ENCODE measurements around the gene SCN8A.
A peak's percentile ranks its signal among the peaks of the same experiment; 100 is the strongest.

The SCN8A gene

DNA sequence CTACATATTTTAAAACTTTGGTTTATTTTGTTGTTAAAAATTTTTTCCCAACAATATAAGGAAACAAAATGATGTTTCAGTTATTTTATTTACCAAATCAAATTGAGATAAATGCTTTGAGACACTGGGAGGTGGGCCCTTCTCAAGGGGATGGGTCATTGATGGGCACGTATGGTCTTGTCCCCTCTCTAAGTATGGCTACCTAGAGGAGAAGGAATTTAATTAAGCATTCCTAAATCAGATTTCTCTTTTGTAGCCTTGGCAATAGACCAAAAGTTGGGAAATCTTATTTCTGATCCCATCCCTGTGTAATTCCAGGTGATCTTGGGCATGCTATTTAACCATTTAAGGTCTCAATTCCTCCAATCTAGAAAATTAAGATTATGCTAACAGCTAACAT lies 79.0 kb downstream of the SCN8A start:
- DNase-seq (ENCODE audit: low read depth): no peak

DNA sequence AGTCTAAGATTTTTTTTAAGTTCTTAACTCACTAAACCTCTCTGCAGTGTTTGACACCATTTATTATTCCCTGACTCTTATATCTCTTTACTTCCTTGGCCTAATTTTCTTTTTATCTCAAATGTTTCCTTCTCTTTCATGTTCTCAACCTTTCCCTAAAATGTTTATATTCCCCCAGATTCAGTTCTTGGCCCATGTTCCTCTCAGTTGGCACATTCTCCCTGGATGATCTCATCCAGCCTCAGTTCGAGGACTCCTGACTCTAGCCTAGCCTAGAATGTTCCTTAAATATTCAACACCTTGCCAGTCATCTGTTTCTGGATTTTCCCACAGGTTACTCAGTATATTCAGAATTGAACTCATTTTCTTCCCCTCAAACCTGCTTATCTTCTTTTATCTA lies 81.3 kb downstream of the SCN8A start:
- DNase-seq (ENCODE audit: low read depth): no peak

DNA sequence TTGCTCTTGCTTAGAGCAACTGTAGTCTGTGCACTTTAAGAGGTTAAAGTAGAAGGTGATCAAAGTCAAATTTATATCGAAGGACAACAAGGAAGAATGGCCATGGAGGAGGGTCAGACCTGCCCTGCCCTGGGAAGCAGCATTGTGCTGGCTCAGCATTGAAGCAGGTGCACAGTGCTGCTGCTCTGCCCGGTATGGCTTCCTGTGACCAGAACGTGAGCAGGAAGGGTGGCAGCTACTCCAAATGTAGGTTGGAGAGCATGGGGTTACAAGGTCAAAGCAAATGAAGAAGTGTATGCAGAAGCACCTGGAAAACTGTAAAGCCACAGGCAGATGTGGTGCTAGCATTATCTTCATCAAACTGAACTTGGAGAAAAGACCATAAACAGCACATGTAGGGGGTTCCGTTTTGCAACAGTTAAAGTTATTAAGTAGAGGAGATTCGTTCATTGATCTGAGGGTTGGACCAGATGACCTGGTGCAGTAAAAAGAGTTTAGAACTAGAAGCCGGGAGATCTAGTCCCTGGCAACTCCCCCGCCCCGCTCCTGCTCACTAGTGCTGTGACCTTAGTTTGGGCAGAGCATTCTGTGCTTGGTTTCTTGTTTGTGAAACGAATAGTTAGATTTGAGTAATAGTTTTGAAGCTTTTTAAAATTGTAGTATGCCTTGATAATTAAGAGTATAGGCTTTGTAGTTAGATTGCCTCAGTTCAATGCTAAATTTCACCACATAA lies 84.2 kb downstream of the SCN8A start:
- DNase-seq (ENCODE audit: low read depth): no peak

DNA sequence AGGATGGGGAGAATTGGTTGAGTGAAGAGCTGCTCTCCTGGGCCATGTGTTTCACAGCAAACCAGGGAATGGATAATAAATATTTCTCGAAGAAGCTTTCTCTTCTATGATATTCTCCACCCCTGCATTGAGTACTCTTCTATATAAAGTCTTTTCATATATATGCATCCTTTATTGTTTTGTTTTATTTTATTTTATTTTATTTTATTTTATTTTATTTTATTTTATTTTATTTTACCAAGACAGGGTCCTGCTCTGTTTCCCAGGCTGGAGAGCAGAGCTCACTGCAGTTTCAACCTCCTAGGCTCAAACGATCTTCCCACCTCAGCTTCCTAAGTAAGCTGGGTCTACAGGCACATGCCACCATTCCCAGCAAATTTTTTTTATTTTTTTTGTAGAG lies 85.8 kb downstream of the SCN8A start:
- no peak for DNase-seq (ENCODE audit: low read depth)

DNA sequence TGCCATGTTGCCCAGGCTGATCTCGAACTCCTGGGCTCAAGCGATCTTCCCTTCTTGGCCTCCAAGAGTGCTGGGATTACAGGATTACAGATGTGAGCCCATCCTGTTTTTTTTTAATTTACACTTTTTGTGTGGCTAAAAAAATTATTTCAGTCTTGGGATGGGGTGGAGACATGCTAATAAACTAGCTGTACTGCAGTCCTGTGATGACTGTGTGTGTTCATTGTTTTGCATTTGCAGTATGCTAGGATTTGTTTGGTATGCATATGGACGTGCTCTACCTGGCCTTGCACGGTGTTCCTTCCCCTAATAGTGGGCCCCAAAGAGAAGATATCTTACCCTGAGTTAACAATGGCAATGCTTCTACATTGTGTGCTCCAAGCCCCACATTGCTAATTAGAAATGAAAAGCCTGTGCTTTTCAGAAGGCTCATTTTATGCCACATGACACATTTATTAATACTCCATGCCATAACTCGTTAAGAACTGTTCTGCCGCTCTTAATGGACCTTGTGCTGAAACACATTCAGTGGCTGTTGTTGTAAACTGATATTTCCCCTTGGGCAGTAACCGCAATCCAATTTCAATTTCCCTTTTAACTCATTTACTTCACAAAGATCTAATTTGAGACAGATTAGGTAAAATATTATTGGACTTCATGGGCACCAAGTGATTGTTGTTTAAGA lies 86.4 kb downstream of the SCN8A start:
- DNase-seq (ENCODE audit: low read depth): no peak

DNA sequence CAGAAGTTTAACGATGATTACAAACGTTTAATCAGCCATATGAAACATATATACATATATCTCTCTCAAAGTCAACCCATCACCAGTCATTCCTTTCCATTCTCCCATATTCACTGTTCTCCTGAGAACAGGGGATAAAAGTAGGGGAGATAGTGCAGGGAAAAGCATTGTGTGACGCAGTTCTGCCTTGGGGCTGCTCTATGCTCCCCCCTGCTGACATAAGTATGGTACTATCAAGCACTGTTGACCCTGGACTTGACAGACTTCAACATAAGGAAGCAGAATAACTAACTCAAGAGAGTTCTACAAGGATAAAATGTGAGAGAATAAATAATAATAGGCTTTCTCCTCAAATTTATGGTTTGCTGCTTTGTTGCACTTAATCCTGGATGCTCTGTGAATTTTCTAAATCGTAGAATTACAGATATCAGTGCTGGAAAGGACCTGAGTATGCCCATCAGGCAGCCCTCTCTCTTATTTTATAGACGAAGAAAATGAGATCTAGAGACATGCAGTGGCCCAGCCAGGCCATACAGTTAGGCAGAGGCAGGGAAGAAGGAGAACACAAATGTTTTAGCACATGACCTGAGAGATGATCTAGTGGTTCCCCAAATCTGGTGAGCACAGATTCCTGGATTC lies 87.2 kb downstream of the SCN8A start:
- DNase-seq (ENCODE audit: low read depth): peak; percentile 52

DNA sequence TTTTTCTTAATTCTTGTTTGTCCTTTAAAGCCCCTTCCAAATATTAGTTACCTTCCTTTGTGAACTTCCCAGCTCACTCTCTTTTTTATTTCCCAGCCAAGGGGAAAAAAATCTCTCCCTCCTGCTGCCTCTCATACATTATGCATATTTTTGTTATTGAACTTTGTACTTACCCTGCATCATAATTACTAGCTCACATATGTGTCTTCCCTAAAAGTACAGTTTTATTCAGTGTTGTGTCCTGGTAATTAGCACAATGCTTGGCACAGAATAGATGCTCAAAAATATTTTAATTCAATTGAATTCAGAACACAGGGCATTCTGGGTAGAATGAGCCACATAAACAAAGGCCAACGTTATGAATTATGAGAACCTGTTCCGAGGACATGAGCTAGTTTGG lies 91.9 kb downstream of the SCN8A start:
- no peak for DNase-seq (ENCODE audit: low read depth)

DNA sequence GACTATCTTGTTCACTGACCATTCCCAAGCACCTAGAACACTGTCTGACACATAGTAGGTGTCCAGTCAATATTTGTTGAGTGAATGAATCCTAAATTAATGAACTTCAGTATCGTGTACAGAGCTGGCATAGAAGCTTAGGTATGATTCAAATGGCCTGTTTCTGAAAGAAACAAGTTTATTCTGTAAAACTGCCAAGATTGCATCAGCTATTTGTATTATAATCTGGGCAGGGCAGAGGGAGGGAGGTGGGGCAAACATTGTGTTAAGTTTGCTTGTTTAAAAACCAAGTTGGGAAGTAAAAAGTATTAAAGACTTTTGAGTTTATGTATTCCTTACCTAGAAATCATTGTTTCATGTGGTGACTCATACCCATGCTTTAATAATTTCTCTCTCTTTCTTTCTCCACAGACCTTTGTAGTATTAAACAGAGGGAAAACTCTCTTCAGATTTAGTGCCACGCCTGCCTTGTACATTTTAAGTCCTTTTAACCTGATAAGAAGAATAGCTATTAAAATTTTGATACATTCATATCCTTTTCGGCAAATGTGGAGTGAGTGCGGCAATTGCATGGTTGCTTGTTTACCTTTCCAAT lies 92.8 kb downstream of the SCN8A start:
- DNase-seq (ENCODE audit: low read depth): peak; percentile 65

DNA sequence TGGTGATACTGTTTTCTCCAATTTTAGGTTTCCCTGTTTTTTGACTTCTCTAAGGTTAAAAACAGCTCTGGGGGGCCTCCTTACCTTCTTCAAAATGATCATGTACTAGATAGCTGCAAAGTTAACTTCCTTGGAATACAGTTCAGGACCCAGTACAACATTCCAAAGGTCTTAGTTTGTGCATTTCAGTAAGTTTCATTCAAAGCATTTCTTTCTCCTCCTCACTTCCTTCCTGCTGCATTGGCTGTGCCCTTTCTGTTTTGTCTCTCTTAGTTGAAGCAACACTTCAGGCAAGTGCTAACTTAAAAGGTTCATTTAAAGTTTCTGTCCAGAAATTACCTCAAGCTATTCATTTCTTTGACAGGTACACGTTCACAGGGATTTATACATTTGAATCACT lies 95.7 kb downstream of the SCN8A start:
- DNase-seq (ENCODE audit: low read depth): no peak

DNA sequence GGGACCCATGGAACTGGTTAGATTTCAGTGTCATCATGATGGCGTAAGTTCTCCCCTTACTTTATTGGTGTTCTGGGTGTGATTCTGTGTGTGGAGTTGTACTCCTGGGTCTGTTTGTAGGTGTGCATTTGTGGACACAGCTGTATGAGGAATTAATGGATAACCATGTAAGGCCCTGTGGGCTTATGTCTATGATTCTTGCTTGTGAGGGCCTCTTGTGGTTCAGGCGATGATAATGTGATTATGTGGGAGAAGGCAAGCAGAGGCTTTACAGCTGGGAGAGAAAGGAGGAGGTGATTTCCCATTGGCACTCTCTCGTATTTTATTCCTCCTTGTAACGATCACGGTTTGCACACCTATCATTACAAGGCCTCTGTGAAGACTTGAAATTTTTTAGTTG lies 96.1 kb downstream of the SCN8A start:
- DNase-seq (ENCODE audit: low read depth): no peak

DNA sequence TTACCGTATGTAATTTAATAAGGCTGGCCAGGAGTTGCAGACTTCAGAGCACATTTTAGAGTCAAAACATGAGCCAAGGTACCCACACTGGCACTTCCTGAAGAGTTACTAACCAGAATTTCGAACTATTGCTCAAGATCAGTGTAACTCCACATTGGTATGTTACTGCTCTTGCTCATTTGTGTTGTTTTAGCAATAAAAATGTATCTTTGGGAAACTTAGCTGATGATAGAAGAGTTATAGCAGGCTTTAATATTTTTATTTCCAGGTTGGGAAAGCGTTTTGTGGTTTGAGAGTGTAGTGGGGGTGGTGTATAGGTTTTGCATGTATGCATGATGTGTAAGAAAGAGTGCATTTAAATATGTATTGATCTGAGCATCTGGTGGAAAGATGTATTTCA lies 96.6 kb downstream of the SCN8A start:
- peak; percentile 72 for DNase-seq (ENCODE audit: low read depth)

DNA sequence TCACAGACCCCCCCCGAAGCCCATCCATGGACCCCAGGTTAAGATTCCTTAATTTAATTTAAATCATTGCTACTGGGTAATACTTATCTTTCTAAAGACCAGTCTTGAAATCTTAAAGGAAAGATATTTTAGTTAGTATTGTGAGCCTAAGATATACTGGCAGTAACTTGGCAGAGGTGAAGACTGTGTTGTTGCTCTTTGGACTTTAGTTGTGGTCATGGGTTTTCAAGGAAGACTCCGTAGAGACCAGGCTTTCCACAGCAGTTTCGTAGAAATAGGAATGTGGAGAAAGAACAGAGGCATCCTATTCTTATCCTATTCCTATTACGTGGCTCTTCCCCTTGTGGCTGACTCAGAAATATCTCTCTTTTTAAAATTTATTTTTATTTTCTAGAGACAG lies 99.0 kb downstream of the SCN8A start:
- no peak for DNase-seq (ENCODE audit: low read depth)

DNA sequence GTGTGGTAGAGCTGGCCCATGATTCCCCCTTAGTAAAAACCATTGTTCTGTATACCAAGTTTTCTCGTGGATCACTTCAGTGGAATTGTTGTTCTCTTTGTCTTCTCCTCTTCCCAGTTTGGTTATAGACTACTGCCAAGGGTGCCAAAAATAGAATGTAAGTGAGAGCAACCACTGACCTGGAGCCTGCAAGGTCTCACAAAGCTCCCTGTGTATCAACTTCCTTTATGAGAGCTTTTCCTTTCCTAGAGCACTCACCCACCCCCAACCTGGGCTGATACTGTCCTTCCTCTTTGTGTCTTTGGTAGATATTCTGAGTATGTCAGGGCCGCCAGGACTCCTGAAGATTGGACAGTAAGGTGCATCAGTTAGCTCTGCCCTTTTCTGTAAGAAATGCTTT lies 101.0 kb downstream of the SCN8A start:
- DNase-seq (ENCODE audit: low read depth): no peak

DNA sequence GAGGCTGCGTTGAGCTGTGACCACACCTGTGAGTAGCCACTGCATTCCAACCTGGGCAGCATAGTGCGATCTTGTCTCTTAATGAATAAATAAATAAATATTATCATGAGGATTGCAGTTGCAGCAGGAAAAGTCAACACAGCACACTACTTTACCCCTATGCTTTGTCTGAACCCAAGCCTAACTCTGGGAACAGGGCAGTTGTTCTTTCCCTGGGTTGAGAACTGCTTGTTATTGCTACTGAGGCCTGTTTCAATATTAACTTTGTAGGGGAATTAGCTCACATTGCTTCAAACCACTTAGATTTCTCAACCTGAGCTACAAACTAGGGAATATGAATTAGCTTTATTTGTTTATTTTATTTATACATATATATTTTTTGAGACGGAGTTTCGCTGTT lies 102.5 kb downstream of the SCN8A start:
- no peak for DNase-seq (ENCODE audit: low read depth)

DNA sequence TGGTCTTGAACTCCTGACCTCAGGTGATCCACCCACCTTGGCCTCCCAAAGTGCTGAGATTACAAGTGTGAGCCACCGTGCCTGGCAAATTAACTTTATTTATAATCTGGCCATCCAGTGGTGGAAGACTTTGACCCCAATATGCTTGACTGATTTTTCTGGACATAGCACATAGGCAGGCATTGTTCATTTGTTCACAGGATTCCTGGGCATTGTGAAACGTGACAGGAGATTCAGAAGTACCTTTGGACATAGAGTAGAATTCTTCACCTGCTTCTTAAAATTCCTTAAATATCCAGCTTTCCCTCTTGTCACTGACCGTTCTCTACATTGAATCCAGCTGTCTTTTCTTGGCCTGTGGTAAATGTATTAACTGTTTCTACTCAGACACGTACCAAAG lies 103.1 kb downstream of the SCN8A start:
- DNase-seq (ENCODE audit: low read depth): no peak

DNA sequence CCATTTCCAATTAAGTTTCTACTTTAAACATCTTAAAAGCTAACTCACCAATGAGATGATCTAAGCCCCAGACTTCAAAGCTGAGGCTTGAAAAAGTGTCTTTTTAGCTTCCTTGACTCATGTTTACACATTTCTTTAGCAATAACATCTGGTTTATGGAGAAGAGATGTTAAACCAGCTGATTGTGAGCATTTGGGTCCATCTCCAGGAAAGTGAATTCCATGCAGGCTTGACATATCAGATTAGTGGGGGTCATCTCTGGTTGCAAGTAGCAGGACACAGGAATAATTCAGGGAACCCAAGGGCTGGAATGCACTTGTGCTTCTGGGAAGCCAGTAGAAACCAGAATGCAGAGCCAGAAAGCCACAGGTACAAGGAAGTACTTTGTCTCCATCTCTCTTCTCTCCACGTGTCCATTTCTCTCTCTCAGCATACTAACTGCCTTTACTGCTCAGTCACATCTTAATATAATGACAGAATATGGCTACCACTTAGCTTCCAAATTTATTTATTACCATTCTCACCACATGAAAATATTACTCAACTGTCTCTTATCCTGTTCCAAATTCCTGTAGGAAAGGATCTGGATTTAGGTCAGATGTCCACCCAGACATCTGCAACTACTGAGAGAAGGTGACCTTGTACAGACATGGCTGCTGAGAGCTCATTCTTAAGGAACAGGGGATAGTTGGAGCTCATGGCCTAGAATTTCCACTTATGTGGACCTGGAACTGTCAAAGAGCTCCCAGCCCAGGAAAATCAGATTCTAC lies 104.4 kb downstream of the SCN8A start:
- DNase-seq (ENCODE audit: low read depth): peak; percentile 8

DNA sequence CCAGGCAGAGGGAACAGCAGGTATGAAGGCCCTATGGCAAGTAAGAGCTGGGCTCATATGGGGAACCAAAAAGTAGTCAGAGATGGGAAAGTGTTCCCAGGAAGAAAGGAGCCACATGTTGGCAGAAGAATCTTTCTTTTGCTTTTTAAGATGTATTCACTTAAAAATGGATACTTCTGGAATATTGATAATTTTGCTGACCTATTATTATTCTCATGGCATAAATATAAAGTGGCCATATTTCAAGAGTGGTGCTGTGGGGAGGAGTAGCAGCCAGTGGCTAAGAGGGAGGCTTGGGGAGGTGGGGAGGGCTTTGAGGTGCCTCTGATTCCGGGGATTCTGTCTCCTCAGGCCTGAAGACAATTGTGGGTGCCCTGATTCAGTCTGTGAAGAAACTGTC lies 108.2 kb downstream of the SCN8A start:
- DNase-seq (ENCODE audit: low read depth): no peak

DNA sequence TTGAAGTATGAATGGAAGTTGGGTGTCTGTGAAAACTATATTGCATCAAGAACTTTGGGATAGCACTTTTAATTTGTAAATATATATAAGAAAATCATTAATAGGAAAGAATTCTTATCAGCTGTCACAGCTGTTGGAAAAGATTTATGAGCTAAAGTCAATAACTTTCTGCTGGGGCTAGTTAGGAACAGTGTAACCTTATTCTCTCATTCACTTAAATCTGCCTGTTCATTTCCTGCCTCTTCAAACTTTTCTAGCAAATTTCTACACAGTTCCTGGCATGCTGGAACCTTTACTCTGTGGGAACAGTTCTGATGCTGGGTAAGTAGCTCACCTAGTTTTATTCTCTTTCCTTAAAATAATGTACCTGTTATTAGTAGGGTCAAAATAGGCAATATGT lies 109.9 kb downstream of the SCN8A start:
- DNase-seq (ENCODE audit: low read depth): no peak

DNA sequence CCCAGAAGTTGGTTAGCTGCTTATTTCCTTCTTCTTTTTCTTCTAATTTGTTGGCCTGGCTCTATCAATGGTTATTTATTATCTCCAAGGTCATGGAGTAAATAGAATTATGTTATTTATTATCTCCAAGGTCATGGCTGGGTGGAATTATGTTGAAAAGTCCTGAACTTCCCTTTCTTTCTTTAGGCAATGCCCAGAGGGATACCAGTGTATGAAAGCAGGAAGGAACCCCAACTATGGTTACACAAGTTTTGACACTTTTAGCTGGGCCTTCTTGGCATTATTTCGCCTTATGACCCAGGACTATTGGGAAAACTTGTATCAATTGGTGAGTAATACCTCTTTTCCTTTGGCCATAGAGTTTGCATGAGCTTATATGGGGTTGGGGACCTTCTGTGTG lies 111.6 kb downstream of the SCN8A start:
- DNase-seq (ENCODE audit: low read depth): no peak

DNA sequence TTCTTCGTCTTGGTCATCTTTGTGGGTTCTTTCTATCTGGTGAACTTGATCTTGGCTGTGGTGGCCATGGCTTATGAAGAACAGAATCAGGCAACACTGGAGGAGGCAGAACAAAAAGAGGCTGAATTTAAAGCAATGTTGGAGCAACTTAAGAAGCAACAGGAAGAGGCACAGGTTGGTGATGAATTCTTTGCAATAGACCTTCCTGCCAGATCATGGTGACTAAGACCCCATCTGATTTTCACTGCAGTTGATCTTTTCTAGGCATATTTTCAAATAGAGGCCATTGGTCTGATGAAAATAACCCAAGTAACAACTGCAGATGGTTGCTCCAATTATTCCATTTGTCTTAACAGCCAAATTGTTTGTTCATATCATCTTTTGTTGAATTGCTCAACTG lies 114.4 kb downstream of the SCN8A start:
- DNase-seq (ENCODE audit: low read depth): no peak

DNA sequence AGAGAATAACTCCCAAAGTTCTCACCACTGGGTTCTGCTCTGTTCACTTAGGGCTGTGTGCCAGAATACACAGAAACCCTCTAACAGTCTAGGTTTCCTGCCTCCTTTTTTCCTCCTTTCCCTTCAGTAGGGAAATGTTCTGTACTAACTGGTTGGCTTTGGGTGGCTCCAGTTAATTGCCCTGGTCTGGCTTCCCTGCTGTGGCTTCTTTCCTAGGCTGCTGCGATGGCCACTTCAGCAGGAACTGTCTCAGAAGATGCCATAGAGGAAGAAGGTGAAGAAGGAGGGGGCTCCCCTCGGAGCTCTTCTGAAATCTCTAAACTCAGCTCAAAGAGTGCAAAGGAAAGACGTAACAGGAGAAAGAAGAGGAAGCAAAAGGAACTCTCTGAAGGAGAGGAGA lies 115.2 kb downstream of the SCN8A start:
- DNase-seq (ENCODE audit: low read depth): no peak

DNA sequence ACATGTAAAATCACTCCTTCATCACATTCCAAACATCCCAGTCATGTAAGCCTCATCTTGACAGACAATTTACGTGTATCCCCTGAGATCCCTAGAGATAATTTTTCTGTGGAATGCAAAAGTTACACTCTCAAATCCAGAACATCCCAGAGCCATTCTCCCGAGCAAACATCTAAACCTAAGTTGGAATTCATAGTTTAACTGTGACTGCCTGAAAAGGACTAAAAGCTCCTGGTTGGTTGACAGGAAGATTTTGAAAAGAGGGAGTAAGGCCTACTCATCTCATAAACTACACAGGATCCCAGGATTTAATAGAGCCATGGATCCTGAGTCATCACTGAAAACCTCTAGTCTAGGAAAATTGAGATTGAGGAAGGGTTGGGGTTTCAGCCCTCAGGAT lies 123.6 kb downstream of the SCN8A start:
- no peak for DNase-seq (ENCODE audit: low read depth)

All from fibroblast of gingiva (primary cell).